Inferior parietal cortex (tissue), 1 donor: ENCODE data around the gene ZNF77.
"Not testable (repeated sequence)": the region's sequence is repeated elsewhere in the genome, so short reads cannot be mapped to it uniquely, and the experiment has no call there.

Source experiments
- DNase-seq: peaks from one replicate; pipeline ENCODE4 v3.0.0-alpha.2; 2016; ENCODE audit errors: extremely low spot score

Gene ZNF77

GRCh38 chr19:2917275-2918184 is 27.2 kb downstream of the ZNF77 start:
- no peak for DNase-seq

GRCh38 chr19:2912306-2912705 is 32.5 kb downstream of the ZNF77 start:
- no peak for DNase-seq

DNA sequence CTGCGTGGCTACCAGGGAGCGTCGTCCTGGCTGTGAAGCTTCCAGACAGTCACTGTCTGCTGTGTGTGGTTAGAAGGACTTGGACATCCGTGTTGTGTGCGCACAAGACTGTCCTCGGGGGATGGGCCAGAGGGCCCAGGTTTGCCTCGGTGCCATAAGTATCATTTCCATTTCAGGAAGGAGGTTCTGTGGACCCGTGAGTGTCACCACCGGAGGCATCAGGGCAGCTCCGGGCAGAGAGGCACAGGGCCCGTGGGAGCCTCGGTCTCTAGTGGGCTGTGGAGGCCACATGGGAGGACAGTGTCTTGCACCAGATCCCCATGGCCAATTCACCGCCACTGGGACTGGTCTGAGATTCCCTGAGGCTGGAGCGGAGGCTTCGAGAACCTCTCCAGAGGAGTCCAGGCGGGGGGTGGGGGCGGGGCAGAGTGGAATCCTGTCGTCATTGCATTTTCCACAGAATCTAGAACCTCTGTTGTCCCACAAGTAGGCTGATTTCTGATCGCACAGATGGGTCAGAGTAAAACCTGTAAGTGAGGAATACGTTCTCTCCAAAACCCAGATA is 38.1 kb downstream of the ZNF77 start:
- DNase-seq, result no peak

DNA sequence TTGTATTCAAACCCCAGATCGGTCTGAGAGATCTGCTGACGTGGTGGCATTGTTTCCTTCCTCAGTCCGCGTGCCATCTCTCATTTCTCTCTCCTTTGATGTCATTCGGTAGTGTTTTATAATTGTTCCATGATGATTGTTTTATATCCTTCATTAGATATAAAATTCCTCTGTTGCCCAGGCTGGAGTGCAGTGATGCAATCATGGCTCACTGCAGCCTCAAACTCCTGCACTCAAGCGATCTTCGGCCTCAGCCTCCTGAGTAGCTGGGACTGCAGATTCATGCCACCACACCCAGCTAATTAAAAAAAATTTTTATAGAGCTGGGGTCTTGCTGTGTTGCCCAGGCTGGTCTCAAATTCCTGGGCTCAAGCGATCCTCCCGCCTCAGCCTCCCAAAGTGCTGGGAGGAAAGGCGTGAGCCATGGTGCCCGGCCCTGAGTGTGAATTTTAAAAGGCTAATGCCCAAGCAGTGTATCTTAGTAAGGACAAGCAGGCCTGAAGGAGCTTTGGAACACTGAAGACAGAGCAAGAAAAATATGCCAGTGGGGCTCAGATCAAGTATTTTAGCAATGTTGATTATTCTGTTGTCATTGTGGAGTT is 38.8 kb downstream of the ZNF77 start:
- DNase-seq, result no peak

DNA sequence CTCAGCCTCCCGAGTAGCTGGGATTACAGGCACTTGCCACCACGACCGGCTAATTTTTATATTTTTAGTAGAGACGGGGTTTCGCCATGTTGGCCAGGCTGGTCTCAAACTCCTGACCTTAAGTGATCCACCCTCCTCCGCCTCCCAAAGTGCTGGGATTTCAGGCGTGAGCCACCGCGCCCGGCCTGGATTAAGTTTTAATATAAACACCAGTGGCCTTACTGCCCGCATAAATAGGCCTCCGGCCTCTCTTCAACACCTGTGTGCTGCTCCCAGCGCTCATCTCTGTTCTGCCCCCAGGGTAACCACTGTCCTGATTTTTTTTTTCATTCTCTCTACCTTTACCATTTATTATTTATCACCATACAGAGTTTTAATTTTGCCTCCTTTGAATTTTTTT is 41.4 kb downstream of the ZNF77 start:
- DNase-seq, result not testable (repeated sequence)

DNA sequence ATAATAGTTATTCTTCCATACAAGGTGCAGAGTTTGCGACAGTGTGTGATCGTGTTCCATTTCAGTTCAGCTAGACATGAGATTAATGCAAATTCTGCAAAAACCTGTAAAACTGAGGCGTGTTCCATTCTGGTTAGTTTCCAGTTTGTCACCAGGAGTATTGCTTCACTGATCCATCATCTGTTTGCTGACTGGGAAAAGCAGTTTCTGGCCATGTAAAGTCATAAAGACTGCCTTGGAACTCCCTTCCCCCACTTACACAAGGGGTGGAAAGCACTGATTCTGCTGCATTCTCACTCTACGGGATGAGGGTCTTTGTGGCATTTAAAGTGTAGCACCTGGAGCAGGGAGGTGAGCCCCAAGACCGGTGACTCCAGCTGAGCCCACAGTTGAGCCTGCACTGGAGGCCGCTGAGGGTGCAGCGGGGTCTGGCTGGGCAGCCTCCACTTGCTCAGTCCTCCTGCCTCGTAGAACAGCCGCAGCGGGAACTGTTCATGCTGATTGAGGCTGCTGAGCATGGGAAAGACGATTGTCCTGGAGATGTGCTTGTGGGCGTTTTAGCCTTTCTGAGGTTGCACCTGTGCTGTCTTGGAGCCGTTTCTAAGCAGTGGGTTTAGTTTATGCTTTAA is 42.1 kb downstream of the ZNF77 start:
- no peak for DNase-seq

GRCh38 chr19:2900296-2901252 is 44.2 kb downstream of the ZNF77 start, which contains the start of gene ZNF57:
Gene ZNF57, plus strand, starts transcription at chr19:2900928. Its CDS starts 118 bp downstream, at chr19:2901046.
- DNase-seq, result peak; percentile 98

DNA sequence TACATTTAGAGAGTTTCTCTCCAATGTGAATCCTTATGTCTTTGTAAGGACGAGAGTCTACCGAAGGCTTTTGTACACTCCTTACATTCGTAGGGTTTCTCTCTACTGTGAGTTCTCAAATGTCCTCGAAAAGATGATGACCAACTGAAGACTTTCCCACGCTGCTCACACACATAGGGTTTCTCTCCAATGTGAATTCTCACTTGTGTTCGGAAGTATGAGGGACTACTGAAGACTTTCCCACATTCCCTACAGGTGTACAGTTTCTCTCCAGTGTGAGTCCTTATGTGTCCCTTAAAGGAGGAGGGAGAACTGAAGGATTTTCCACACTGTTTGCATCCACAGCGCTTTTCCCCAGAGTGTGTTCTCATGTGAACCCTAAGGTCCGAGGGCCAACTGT is 48.1 kb downstream of the ZNF77 start:
- no peak for DNase-seq

- not testable (repeated sequence) for DNase-seq
Observed at GRCh38 chr19:2890531-2890930, 54.2 kb downstream of the ZNF77 start.

DNA sequence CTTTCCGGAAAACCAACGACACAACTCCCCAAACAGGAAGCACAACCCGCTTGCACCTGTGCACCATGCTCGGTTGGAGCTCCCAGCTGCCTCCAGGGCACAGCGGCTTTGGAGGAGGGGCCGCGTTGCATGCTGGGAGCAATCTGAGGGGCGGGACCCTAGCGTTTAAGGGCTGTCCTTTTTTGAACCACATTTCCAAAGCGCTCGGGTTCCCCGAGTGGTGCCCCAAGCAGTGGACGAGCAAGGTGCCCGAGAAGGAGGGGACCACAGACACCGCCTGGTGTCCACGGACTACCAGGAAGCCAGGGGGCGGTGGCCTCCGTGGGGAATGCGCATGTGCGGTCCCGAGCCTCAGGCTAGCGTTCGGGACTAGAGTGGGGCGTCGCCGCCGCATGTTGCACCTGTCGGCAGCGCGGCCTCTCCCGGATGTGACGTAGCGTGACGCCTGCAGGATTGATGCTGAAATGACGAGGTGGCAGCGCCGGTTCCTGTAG is 56.0 kb downstream of the ZNF77 start:
- DNase-seq, result no peak

GRCh38 chr19:2887391-2887914 is 57.3 kb downstream of the ZNF77 start:
- DNase-seq, result peak; percentile 81

GRCh38 chr19:2885736-2886135 is 59.0 kb downstream of the ZNF77 start:
- DNase-seq, result no peak

DNA sequence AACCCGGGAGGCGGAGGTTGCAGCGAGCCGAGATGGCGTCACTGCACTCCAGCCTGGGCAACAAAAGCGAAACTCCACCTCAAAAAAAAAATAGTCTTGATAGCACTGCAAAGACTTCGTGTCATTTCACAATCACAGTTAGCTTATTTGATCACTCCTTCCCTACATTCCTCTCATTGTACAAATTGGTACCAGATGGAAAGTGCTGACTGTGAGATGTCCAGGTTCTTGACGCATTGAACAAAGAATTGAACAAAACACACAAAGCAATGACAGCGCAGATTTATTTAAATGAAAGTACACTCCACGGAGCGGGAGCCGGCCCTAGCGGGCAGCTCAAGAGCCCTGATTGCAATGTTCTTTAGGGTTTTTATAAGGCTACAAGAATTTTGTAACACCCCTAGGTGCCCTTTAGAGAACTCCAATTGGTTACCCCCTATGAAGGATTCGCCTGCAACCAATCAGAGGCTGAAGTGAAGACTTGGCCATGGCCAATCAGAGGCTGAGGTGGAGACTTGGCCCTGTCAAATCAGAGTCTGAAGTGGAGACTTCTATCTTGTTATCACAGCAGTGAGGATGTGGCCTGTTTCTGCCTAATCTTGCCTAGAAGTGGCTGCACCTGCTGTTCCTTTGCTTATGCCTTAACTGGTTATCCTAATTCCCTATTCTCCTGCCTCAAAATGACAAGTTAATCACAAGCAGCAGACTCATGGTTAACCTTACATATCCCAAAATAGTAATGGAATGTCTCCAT is 60.9 kb downstream of the ZNF77 start:
- DNase-seq, result no peak
